GM21576 (cell line): Measurements from ENCODE around the gene PEX14.

ENCODE experiments used
- ATAC-seq: cut with Tn5 transposase; IDR thresholded peaks from one replicate; pipeline ENCODE4 v1.9.1; 2021; ENCODE audit warnings: mild to moderate bottlenecking, moderate library complexity; ENCODE audit not compliant: unreplicated experiment

PEX14 gene

GRCh38 chr1:10642403-10643080, 167.8 kb downstream of the PEX14 start:
- ATAC-seq: no peak

- ATAC-seq: no peak
Observed at GRCh38 chr1:10643607-10644306, 169.0 kb downstream of the PEX14 start.

GRCh38 chr1:10644307-10645128, 169.8 kb downstream of the PEX14 start:
- no peak for ATAC-seq

GRCh38 chr1:10646347-10646861, 171.7 kb downstream of the PEX14 start:
- no peak for ATAC-seq

GRCh38 chr1:10647414-10648170, 172.8 kb downstream of the PEX14 start:
- ATAC-seq: no peak

GRCh38 chr1:10648689-10649516, 174.2 kb downstream of the PEX14 start:
- ATAC-seq: no peak

GRCh38 chr1:10649517-10650201, 174.9 kb downstream of the PEX14 start:
- no peak for ATAC-seq

GRCh38 chr1:10650556-10651388, 176.0 kb downstream of the PEX14 start:
- no peak for ATAC-seq

- ATAC-seq: no peak
Observed at GRCh38 chr1:10651389-10651766, 176.6 kb downstream of the PEX14 start.

GRCh38 chr1:10651793-10652192, 177.0 kb downstream of the PEX14 start:
- no peak for ATAC-seq

- ATAC-seq: no peak
Observed at GRCh38 chr1:10652626-10653025, 177.9 kb downstream of the PEX14 start.

- ATAC-seq: no peak
Observed at GRCh38 chr1:10653370-10654125, 178.8 kb downstream of the PEX14 start.

- no peak for ATAC-seq
Observed at GRCh38 chr1:10655002-10655401, 180.3 kb downstream of the PEX14 start.

GRCh38 chr1:10656431-10656830, 181.7 kb downstream of the PEX14 start:
- no peak for ATAC-seq

GRCh38 chr1:10657088-10657847, 182.5 kb downstream of the PEX14 start:
- no peak for ATAC-seq

GRCh38 chr1:10658396-10659066, 183.8 kb downstream of the PEX14 start:
- no peak for ATAC-seq
